Thyroid gland (tissue), 4 donors: Measurements from ENCODE around the gene CCDC122.

Source experiments
- POLR2A ChIP-seq, 2 donors: fragments of 450-650 bp; IDR thresholded peaks; one replicate each; pipeline ENCODE4 v1.6.1; 2017; ENCODE audit warnings: antibody characterized with exemption in 2 of 2, mild to moderate bottlenecking in 2 of 2, moderate library complexity in 1 of 2
- TF ChIP-seq, protein P1 (sequence below), 6 experiments: fragments of 200-600 bp in 3 of 6; fragments of 450-650 bp in 3 of 6; sonication (generic) in 3 of 6; IDR thresholded peaks; one replicate each; pipeline ENCODE4 v1.5.1; 2016 to 2019; ENCODE audit warnings: antibody characterized with exemption in 6 of 6, mild to moderate bottlenecking in 2 of 6, inconsistent platforms in 1 of 6, moderate library complexity in 1 of 6

DNA sequence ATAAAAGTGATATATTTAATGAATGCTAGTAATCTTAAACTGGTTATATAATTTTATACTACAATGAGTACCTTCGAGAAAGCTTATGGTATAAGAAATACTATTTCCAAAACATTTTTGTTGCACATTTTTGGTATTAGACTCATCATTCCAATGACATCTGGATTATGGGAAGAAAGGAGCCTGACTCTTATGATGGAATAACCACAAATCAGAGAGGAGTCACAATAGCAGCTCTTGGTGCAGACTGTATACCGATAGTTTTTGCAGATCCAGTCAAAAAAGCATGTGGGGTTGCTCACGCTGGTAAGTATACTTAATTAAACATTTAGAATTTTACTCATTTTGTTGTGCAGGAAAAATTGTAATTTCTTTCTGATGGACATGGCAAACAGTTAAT lies 4.1 kb upstream of the CCDC122 start:
- TF ChIP-seq, protein P1, sequence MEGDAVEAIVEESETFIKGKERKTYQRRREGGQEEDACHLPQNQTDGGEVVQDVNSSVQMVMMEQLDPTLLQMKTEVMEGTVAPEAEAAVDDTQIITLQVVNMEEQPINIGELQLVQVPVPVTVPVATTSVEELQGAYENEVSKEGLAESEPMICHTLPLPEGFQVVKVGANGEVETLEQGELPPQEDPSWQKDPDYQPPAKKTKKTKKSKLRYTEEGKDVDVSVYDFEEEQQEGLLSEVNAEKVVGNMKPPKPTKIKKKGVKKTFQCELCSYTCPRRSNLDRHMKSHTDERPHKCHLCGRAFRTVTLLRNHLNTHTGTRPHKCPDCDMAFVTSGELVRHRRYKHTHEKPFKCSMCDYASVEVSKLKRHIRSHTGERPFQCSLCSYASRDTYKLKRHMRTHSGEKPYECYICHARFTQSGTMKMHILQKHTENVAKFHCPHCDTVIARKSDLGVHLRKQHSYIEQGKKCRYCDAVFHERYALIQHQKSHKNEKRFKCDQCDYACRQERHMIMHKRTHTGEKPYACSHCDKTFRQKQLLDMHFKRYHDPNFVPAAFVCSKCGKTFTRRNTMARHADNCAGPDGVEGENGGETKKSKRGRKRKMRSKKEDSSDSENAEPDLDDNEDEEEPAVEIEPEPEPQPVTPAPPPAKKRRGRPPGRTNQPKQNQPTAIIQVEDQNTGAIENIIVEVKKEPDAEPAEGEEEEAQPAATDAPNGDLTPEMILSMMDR (IDR thresholded peaks at IDR 0.05): no peak
- TF ChIP-seq POLR2A (IDR thresholded peaks at IDR 0.05): no peak
